Fibroblast of the conjunctiva (primary cell): Measurements from ENCODE around the gene NOL6.
"Not testable (repeated sequence)": the region's sequence is repeated elsewhere in the genome, so short reads cannot be mapped to it uniquely, and the experiment has no call there.

Experiments used
- DNase-seq: peaks from one replicate; pipeline ENCODE4 v3.0.0-alpha.2; 2010; ENCODE audit warnings: low read depth

The NOL6 gene

DNA sequence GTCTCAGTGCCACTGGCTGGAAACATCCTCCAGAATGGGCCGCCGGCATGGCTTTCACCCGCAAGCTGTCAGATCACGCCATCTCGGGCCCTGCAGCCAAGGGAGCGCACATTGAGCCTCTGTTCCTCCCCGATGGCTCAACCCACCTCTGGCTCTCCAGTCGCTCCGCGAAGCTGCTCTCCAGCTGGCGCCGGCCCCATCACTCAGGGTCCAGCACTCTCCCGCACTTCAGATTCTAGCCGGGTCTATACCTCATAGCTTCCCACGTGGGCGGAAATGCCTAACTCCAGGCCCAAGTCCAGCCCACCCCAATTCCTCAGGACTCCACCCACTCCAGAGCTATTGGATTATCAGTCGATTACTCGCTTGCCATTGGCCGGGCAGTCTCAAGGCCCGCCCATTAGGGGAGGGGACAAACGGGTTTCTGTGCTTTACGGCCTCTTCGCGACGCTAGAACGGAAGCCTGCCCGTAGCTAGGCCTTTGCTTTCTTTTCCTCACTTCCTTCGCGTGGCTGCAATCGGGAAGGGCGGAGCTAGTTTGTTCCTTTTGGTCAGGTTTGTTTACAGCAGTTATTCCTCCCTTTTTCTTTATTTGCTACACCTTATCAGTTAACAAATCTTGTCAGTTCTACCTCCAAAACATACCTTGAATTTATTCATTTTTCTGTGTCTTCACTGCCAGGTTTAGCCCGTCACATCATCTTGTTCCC is at the start of gene NOL6:
TSS of gene NOL6 (minus strand) at position 282 of the 710 bp plus-strand sequence. CDS start at position 200, 82 bp downstream.
- DNase-seq = peak; percentile 98

GRCh38 chr9:33521861-33522260 is 48.1 kb upstream of the NOL6 start:
- not testable (repeated sequence) for DNase-seq

DNA sequence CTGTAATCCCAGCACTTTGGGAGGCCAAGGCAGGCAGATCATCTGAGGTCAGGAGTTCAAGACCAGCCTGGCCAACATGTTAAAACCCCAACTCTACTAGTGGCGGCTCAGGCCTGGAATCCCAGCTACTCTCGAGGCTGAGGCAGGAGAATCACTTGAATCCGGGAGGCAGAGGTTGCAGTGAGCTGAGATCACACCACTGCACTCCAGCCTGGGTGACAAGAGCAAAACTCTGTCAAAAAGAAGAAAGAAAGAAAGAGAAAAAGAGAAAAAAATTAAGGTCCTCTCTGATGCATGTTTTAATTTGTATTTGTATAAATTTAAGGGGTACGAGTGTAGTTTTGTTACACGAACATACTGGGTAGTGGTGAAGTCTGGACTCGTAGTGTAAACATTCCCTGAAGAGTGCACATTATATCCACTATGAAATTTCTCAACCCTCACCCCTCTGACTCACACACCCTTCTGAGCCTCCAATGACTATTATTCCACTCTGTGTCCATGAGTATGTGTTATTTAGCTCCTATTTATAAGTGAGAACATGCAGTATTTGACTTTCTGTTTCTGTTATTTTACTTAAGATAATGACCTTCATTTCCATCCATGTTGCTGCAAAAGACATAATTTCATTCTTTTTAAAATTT is 44.3 kb upstream of the NOL6 start:
- DNase-seq = not testable (repeated sequence)

DNA sequence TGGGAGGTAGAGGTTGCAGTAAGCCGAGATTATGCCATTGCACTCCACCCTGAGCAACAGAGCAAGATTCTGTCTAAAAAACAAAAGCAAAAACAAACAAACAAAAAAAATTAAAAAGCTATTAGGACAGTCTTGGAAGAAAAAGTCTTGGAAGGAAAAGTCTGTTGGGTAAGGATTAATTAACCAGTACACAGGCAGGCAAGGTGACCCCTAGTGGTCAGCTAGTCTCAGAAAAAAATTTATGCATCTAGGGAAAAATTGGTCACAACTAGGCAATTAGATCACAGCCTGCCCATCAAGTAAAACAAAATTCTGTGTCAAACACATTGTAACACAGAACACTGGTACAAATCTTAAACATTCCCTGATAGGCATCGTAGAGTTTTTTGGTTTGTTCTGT is 43.6 kb upstream of the NOL6 start:
- DNase-seq = no peak

DNA sequence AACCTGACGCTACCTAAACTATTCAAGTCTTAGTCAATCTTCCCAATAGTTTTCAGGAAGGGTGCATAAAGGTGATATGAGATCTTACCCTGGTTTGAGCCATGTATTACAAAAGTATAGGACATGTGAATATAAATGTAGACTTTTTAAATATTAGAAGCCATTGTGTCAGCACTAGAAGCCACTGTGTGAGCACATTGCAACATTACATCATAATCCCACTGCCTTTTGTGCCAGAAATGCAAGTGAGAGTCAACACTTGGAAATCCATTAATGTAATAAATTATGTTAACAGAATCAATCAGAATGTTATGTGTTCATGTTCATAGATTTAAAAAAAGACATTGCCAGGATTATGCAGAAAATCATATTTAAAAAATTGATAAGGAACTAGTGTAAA is 42.7 kb upstream of the NOL6 start:
- not testable (repeated sequence) for DNase-seq

DNA sequence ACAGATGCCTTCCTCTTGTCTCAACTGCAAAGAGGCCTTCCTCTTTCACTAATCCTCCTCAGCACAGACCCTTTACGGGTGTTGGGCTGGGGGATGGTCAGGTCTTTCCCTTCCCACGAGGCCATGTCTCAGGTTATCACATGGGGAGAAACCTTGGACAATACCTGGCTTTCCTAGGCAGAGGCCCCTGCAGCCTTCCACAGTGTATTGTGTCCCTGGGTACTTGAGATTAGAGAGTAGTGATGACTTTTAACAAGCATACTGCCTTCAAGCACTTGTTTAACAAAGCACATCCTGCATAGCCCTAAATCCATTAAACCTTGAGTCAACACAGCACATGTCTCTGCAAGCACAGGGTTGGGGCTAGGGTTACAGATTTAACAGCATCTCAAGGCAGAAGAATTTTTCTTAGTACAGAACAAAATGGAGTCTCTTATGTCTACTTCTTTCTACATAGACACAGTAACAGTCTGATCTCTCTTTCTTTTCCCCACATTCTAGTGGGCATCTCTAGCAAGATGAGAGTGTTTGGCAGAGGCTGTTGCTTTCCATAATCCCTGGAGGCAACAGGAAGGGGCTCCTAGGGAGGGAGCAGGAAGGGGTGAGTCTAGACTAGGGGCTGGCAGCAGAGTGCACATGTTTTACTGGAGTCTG is 41.7 kb upstream of the NOL6 start:
- not testable (repeated sequence) for DNase-seq

- DNase-seq = not testable (repeated sequence)
These were observed 38.8 kb upstream of the NOL6 start for GRCh38 chr9:33512535-33512934.

GRCh38 chr9:33511184-33511517 is 37.4 kb upstream of the NOL6 start:
- DNase-seq = not testable (repeated sequence)

DNA sequence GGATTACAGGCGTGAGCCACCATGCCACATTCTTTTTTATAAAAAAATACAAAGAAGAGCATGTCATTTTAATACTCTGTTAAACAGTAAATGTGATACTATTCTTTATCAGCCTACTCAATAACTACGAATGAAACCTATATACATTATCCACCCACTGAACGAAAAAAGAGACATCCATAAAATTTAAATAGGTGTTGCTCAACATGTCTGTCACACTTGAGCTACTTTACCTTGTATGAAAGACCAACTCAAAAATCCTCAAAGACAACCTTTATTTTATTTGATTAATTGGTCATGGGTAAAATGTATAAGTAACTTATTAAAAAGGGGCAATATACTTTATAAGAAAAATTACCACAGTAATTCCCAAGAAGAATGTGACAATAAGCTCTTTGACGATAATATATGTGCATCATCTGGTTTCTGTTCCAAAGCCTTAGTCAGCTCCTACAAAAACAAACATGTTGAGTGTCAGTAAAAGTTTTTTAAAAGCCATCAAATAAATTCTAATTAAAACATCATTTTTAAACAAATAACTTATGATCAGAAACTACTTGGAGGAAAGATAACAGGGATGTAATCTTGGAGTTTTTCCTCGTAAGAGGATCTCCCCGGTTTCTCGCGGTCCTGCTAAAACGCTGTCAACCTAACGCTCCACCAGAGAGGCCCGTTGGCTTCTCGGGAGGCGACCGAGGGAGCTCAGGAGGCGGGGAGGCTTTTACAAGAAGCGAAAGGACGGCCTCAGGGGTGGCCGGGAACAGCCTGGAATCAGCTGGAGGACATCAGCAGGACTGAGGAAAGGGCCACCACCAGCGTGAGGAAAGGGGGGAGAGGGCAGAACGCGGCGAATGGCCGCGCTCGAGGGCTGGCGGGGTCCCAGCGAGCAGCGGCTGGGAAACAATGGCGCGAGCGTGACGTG is 36.8 kb upstream of the NOL6 start:
- no peak for DNase-seq

DNA sequence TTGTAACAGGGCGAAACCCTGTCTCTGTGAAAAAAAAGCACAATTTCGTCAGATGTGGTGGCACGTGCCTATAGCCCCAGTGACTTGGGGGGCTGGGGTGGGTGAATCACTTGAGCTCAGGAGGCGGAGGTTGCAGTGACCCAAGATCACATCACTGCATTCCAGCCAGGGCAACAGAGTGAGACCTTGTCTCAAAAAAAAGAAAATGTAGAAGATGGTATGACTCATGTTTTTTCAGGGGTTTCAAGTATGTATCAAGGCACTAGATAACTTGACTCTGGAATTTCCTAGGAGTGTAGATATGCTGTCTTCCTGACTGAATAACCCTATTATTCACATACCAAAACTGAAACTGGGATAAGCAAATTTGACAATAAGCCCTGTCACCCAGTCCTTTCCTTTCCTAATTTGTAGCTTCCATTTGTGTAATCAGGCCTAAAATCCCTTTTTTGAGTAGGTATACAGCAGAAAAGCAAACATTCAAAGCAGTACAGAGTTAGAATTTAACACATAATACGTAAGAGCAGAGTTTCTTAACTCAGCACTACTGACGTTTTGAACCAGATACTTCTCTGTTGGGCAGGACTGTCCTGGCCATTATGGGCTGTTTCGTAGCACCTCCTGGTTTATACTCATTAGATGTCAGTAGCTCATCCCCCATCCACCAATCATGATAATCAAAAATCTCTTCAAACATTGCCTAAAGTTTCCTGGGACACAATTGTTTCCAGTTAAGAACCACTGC is 33.1 kb upstream of the NOL6 start:
- peak; percentile 75 for DNase-seq

GRCh38 chr9:33498387-33498786 is 24.7 kb upstream of the NOL6 start:
- no peak for DNase-seq

DNA sequence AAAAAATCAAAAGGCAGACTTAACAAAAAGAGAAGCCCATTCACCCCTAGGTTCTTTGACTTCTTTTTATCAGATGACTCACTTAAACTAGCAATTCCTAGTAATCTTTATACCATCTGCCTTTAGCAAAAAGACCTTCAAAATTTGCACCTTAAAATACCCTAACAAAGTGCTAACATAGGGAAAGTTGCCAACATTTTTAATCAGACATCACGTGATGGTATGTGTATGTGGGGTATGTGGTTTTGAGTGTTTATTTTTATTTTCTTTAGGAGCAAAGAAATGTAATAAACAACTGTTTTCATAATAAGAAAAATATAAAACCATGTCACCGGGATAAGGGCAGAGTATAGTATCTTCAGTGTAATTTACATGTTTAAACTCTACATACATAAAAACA is 20.1 kb upstream of the NOL6 start:
- DNase-seq = not testable (repeated sequence)

- no peak for DNase-seq
These were observed 15.3 kb upstream of the NOL6 start for GRCh38 chr9:33489066-33489465.

DNA sequence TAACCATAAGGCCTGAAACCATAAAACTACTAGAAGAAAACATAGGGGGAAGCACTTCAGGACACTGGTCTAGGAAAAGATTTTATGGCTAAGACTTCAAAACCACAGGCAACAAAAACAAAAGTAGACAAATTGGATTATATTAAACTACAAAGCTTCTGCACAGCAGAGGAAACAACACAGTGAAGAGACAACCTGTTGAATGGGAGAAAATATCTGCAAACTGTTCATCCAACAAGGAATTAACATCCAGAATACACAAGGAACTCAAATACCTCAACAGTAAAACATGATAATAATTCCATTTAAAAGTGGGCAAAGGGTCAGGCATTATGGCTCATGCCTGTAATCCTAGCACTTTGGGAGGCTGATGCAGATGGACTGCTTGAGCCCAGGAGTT is 11.6 kb upstream of the NOL6 start:
- DNase-seq = not testable (repeated sequence)

DNA sequence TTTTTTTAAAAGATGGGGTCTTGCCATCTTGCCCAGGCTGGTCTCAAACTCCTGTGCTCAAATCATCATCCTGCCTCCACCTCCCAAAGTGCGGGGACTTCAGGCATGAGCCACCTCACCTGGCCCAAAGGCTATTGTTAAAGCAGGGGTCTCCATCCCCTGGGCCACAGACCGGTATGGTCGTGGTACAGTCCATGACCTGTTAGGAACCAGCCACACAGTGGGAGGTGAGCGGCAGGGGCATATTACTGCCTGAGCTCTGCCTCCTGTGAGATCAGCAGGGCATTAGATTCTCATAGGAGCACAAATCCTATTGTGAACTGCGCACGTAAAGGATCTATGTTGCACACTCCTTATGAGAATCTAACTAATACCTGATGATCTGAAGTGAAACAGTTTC is 7.3 kb upstream of the NOL6 start:
- no peak for DNase-seq

DNA sequence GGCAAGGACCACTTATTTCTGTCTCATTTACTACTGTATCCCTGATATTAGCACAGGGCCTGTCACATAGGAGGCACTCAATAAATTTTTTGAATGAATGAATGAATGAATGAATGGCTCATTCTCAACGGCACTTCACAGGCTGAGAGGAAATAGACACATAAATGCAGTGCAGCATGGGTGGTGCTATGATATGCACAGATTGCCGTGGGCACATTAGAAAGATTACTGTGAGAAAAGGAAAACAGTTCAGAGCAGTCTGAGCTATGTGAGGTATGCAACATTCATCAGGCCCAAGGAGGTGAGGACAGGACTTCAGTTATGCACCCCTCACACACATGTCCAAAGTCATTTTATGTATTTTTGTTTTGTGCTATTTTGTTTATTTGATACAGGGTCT is 6.4 kb upstream of the NOL6 start:
- no peak for DNase-seq

- DNase-seq = no peak
These were observed 2.8 kb upstream of the NOL6 start for GRCh38 chr9:33476503-33476902.

GRCh38 chr9:33475357-33475756 is 1.6 kb upstream of the NOL6 start:
- DNase-seq = no peak

DNA sequence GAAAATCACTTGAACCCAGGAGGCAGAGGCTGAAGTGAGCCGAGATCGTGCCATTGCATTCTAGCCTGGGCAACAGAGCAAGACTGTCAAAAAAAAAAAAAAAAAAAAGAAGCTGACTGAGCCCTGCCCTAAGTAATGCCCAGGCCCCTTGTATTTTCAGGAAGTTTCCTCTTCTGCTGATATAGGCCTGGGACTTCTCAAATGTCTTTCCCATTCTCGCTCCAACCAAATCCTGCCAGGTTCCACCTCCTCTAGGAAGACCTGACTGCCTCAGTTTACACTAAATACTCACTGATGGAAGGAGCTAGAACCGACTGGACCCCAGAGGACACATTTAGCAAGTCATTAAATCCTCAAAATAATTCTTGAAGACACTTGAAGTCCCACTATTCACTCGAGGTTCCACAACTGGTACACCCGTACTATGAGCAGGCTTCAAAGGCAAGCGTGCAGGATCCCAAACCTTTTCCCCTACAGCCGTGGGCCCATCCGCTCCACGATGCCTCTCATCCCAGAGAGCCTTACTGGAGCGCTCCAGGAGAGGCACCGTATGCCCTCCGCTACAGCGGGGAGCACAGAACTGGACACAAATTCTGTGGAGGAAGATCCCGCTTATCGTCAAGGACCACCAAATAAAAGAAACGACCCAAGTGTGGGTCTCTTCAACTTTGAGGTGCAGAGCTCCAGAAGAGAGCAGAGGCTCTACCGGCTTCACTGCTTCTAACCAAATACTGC is 676 bp downstream of the NOL6 start:
- no peak for DNase-seq

- DNase-seq = no peak
These were observed 1.4 kb downstream of the NOL6 start for GRCh38 chr9:33472171-33472880.
